ENCODE results near the gene RCBTB2.

Gene RCBTB2

GRCh38 chr13:48526286-48526685 is 6.6 kb downstream of the RCBTB2 start:
- H3K4me3 ChIP-seq (ENCODE audit: low read depth, low read length) = no peak overlapping the region
- in situ Hi-C loops (cut with HindIII; ENCODE audit: low sequenced_read_pairs) = no loop called here
- TF ChIP-seq CTCF (IDR thresholded peaks at IDR 0.05; ENCODE audit: low read depth, low read length, missing control alignments) = no peak
- no peak for DNase-seq (ENCODE audit: low read depth)

- in situ Hi-C loops (cut with HindIII; ENCODE audit: low sequenced_read_pairs) = no loop called here
- no peak for DNase-seq (ENCODE audit: low read depth)
- TF ChIP-seq CTCF (IDR thresholded peaks at IDR 0.05; ENCODE audit: low read depth, low read length, missing control alignments) = no peak
- H3K4me3 ChIP-seq (ENCODE audit: low read depth, low read length) = no peak overlapping the region
Measured at GRCh38 chr13:48518083-48518482, 14.8 kb downstream of the RCBTB2 start.

GRCh38 chr13:48515732-48516131 is 17.1 kb downstream of the RCBTB2 start:
- in situ Hi-C loops (cut with HindIII; ENCODE audit: low sequenced_read_pairs) = no loop called here
- no peak overlapping the region for H3K4me3 ChIP-seq (ENCODE audit: low read depth, low read length)
- no peak for TF ChIP-seq CTCF (IDR thresholded peaks at IDR 0.05; ENCODE audit: low read depth, low read length, missing control alignments)
- DNase-seq (ENCODE audit: low read depth) = no peak

- no peak for TF ChIP-seq CTCF (IDR thresholded peaks at IDR 0.05; ENCODE audit: low read depth, low read length, missing control alignments)
- in situ Hi-C loops (cut with HindIII; ENCODE audit: low sequenced_read_pairs) = no loop called here
- no peak overlapping the region for H3K4me3 ChIP-seq (ENCODE audit: low read depth, low read length)
- DNase-seq (ENCODE audit: low read depth) = no peak
Measured at GRCh38 chr13:48514793-48515192, 18.1 kb downstream of the RCBTB2 start.

GRCh38 chr13:48511621-48512230 is 21.2 kb downstream of the RCBTB2 start:
- in situ Hi-C loops (cut with HindIII; ENCODE audit: low sequenced_read_pairs) = no loop called here
- no peak for DNase-seq (ENCODE audit: low read depth)
- H3K4me3 ChIP-seq (ENCODE audit: low read depth, low read length) = no peak overlapping the region
- TF ChIP-seq CTCF (IDR thresholded peaks at IDR 0.05; ENCODE audit: low read depth, low read length, missing control alignments) = no peak

GRCh38 chr13:48510698-48511097 is 22.2 kb downstream of the RCBTB2 start:
- no peak for TF ChIP-seq CTCF (IDR thresholded peaks at IDR 0.05; ENCODE audit: low read depth, low read length, missing control alignments)
- H3K4me3 ChIP-seq (ENCODE audit: low read depth, low read length) = no peak overlapping the region
- in situ Hi-C loops (cut with HindIII; ENCODE audit: low sequenced_read_pairs) = no loop called here
- DNase-seq (ENCODE audit: low read depth) = no peak

Data from astrocyte of the cerebellum (primary cell).